Measurements from ENCODE around the gene MARCHF3. TPM values are rescaled to one million over a fixed set of nuclear protein-coding genes. Genes with fewer than 3 reads are reported as not detected.
"Not testable (repeated sequence)": the region's sequence is repeated elsewhere in the genome, so short reads cannot be mapped to it uniquely, and the experiment has no call there.

The MARCHF3 gene
- total RNA-seq, 1 donor from 2014 or later = 1.5 TPM

GRCh38 chr5:126846744-126847455 lies 183.5 kb downstream of the MARCHF3 start:
- no peak overlapping the region for H3K27ac Mint-ChIP-seq (ENCODE audit: unreplicated experiment)
- no peaks in the 10 kb centered on the region for H3K27me3 Mint-ChIP-seq (ENCODE audit: low read depth)
- no peak overlapping the region for H3K4me3 Mint-ChIP-seq (ENCODE audit: unreplicated experiment)
- TF ChIP-seq, protein P1, sequence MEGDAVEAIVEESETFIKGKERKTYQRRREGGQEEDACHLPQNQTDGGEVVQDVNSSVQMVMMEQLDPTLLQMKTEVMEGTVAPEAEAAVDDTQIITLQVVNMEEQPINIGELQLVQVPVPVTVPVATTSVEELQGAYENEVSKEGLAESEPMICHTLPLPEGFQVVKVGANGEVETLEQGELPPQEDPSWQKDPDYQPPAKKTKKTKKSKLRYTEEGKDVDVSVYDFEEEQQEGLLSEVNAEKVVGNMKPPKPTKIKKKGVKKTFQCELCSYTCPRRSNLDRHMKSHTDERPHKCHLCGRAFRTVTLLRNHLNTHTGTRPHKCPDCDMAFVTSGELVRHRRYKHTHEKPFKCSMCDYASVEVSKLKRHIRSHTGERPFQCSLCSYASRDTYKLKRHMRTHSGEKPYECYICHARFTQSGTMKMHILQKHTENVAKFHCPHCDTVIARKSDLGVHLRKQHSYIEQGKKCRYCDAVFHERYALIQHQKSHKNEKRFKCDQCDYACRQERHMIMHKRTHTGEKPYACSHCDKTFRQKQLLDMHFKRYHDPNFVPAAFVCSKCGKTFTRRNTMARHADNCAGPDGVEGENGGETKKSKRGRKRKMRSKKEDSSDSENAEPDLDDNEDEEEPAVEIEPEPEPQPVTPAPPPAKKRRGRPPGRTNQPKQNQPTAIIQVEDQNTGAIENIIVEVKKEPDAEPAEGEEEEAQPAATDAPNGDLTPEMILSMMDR (IDR thresholded peaks at IDR 0.05) = no peak
- DNase-seq (ENCODE audit: low spot score) = no peak
- H3K36me3 Mint-ChIP-seq (ENCODE audit: low read depth) = no peaks in the 10 kb centered on the region
- H3K9me3 Mint-ChIP-seq (ENCODE audit: low read depth) = no peaks in the 10 kb centered on the region
- H3K4me1 Mint-ChIP-seq (ENCODE audit: low read depth) = peaks cover 9% of the 10 kb centered on the region

DNA sequence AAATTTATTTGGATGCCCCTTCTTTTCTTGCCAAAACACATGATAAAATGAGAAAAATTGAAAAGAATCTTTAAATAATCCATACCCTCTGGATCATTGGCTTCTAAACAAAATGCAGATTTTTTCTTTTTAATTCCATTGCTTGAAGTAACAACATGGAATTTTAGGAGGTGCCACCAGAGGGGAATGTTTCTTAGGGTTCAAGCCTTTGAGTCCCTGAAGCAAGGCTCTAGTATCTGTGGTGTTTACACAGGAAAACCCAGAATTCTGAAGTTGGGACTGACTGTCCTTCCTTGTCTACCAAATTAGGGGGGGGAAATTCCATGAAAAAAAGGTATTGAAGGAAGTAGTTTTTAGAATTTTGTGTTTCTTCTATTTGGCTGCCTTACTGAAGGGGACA lies 184.0 kb downstream of the MARCHF3 start:
- H3K36me3 Mint-ChIP-seq (ENCODE audit: low read depth) = no peaks in the 10 kb centered on the region
- TF ChIP-seq, protein P1 (IDR thresholded peaks at IDR 0.05) = peak; percentile 55
- no peak for DNase-seq (ENCODE audit: low spot score)
- no peaks in the 10 kb centered on the region for H3K9me3 Mint-ChIP-seq (ENCODE audit: low read depth)
- H3K4me3 Mint-ChIP-seq (ENCODE audit: unreplicated experiment) = no peak overlapping the region
- H3K27me3 Mint-ChIP-seq (ENCODE audit: low read depth) = no peaks in the 10 kb centered on the region
- no peak overlapping the region for H3K27ac Mint-ChIP-seq (ENCODE audit: unreplicated experiment)
- peaks cover 4% of the 10 kb centered on the region for H3K4me1 Mint-ChIP-seq (ENCODE audit: low read depth)

DNA sequence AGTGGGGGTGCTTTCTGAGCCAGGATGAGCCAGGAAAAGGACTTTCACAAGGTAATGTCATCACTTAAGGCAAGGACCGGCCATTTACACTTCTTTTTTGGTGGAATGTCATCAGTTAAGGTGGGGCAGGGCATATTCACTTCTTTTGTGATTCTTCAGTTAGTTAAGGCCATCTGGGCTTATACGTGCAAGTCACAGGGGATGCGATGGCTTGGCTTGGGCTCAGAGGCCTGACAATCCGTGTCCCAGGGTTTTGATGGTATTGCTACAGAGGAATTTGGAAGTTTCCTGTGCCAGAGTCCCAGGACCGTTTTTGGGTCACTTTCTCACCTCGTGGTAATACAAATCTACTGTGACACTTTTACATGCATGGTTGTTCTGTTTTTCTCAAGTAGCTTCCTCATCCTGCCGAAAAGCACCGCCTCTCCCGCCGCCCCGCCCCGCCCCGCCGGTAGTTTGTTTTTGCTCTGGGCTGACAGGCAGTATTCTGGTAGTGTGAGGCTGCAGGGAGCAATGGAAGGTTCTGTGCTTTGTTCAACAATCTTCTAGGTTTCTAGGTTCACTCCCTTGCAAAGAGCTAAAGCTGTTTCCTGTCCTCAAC lies 184.8 kb downstream of the MARCHF3 start:
- H3K9me3 Mint-ChIP-seq (ENCODE audit: low read depth); DNase-seq (ENCODE audit: low spot score); H3K27ac Mint-ChIP-seq (ENCODE audit: unreplicated experiment); H3K36me3 Mint-ChIP-seq (ENCODE audit: low read depth); H3K4me1 Mint-ChIP-seq (ENCODE audit: low read depth); H3K4me3 Mint-ChIP-seq (ENCODE audit: unreplicated experiment); H3K27me3 Mint-ChIP-seq (ENCODE audit: low read depth): not testable (repeated sequence)

DNA sequence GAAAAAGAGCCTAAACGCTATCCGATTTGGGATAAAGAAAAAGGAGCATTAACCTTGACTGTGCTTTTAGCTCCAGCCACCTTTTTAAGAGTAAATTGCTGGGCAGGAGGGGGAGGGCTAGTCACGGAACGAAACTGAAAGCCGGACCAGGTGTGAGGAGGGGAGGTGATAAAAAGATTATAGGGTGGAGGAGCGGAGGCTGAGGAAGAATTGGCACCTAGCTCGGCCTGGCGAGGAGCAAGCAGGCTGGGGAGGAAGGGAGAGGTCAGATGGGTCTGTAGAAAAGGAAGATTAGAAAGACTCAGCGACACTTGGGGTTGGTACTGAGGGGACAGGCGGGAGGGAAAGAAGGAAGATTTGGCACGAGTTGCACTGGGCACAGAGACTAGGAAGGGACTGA lies 187.0 kb downstream of the MARCHF3 start:
- not testable (repeated sequence) for H3K4me1 Mint-ChIP-seq (ENCODE audit: low read depth); H3K27me3 Mint-ChIP-seq (ENCODE audit: low read depth); H3K9me3 Mint-ChIP-seq (ENCODE audit: low read depth); DNase-seq (ENCODE audit: low spot score); H3K27ac Mint-ChIP-seq (ENCODE audit: unreplicated experiment); H3K36me3 Mint-ChIP-seq (ENCODE audit: low read depth); H3K4me3 Mint-ChIP-seq (ENCODE audit: unreplicated experiment)

GRCh38 chr5:126839407-126839806 lies 191.0 kb downstream of the MARCHF3 start:
- DNase-seq (ENCODE audit: low spot score); H3K4me1 Mint-ChIP-seq (ENCODE audit: low read depth); H3K27ac Mint-ChIP-seq (ENCODE audit: unreplicated experiment); H3K36me3 Mint-ChIP-seq (ENCODE audit: low read depth); H3K4me3 Mint-ChIP-seq (ENCODE audit: unreplicated experiment); H3K27me3 Mint-ChIP-seq (ENCODE audit: low read depth); H3K9me3 Mint-ChIP-seq (ENCODE audit: low read depth): not testable (repeated sequence)

GRCh38 chr5:126837906-126838539 lies 192.3 kb downstream of the MARCHF3 start:
- Mint-ChIP-seq H3K27ac (ENCODE audit: unreplicated experiment) (no peak overlapping the region), H3K27me3 (ENCODE audit: low read depth) (no peaks in the 10 kb centered on the region), H3K9me3 (ENCODE audit: low read depth) (no peaks in the 10 kb centered on the region), H3K4me1 (ENCODE audit: low read depth) (no peaks in the 10 kb centered on the region), H3K4me3 (ENCODE audit: unreplicated experiment) (no peak overlapping the region), H3K36me3 (ENCODE audit: low read depth) (peaks cover 3% of the 10 kb centered on the region)
- TF ChIP-seq, protein P1 (IDR thresholded peaks at IDR 0.05) = peak; percentile 82
- no peak for DNase-seq (ENCODE audit: low spot score)

Measured in chondrocyte (in vitro differentiated cells).